ENCODE data around the gene PHF21B.

PHF21B gene

GRCh38 chr22:44847892-44848291 is 161.9 kb downstream of the PHF21B start:
- DNase-seq (ENCODE audit: low read depth, low spot score), result no peak
- H3K36me3 ChIP-seq (ENCODE audit: insufficient read depth, low read length), result no peaks in the 10 kb centered on the region
- H3K9me3 ChIP-seq (ENCODE audit: low read depth, low read length), result no peaks in the 10 kb centered on the region
- H3K4me3 ChIP-seq, result no peak overlapping the region
- no peak for TF ChIP-seq FOXP2 (optimal IDR thresholded peaks at IDR 0.05; ENCODE audit: control extremely low read depth, extremely low read length, insufficient read depth)
- H3K27ac ChIP-seq, result no peak overlapping the region
- H3K9ac ChIP-seq (ENCODE audit: insufficient read length), result no peak overlapping the region

GRCh38 chr22:44847380-44847779 is 162.4 kb downstream of the PHF21B start:
- Histone ChIP-seq H3K9me3 (ENCODE audit: low read depth, low read length) (no peaks in the 10 kb centered on the region), H3K9ac (ENCODE audit: insufficient read length) (no peak overlapping the region), H3K27ac (no peak overlapping the region), H3K4me3 (no peak overlapping the region), H3K36me3 (ENCODE audit: insufficient read depth, low read length) (no peaks in the 10 kb centered on the region)
- TF ChIP-seq FOXP2 (optimal IDR thresholded peaks at IDR 0.05; ENCODE audit: control extremely low read depth, extremely low read length, insufficient read depth) (no peak), POLR2AphosphoS5 (IDR thresholded peaks at IDR 0.05; ENCODE audit: borderline replicate concordance, low read depth, low read length) (no peak), EZH2 (IDR thresholded peaks at IDR 0.05) (no peak)
- DNase-seq (ENCODE audit: low read depth, low spot score), result no peak

DNA sequence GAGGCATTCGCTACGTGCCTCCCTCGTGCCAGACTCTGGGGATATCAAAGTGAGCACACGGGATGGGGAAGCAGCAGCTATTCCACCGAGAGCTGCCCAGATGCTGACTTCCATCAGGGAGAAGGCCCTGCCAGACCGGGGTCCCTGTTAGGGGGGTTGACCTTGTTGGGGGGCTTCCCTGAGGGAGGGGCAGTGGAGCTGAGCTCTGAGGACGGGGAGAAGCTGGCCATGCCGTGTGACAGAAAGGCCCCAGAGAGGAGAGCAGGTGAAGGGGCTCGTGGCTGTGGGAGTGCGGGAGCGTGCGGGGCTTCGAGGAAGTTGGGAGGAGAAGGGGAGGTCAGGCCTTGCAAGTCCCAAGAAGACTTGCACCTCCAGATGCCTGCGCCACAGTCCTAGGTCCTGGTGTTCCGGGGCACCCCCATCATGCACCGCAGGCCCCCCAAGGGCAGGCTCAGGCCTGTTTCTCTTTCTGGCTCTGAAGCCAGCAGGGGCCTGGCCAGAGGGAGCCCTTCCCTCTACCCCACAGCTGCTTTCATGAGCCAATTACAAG is 163.0 kb downstream of the PHF21B start:
- Histone ChIP-seq H3K9me3 (ENCODE audit: low read depth, low read length) (no peaks in the 10 kb centered on the region), H3K36me3 (ENCODE audit: insufficient read depth, low read length) (no peaks in the 10 kb centered on the region), H3K4me3 (no peak overlapping the region), H3K27ac (no peak overlapping the region), H3K9ac (ENCODE audit: insufficient read length) (no peak overlapping the region)
- TF ChIP-seq EZH2 (IDR thresholded peaks at IDR 0.05) (no peak), POLR2AphosphoS5 (IDR thresholded peaks at IDR 0.05; ENCODE audit: borderline replicate concordance, low read depth, low read length) (no peak), FOXP2 (optimal IDR thresholded peaks at IDR 0.05; ENCODE audit: control extremely low read depth, extremely low read length, insufficient read depth) (no peak)
- no peak for DNase-seq (ENCODE audit: low read depth, low spot score)

GRCh38 chr22:44845796-44846720 is 163.7 kb downstream of the PHF21B start:
- Histone ChIP-seq H3K27ac (no peak overlapping the region), H3K9me3 (ENCODE audit: low read depth, low read length) (no peaks in the 10 kb centered on the region), H3K4me3 (no peak overlapping the region), H3K36me3 (ENCODE audit: insufficient read depth, low read length) (no peaks in the 10 kb centered on the region), H3K9ac (ENCODE audit: insufficient read length) (no peak overlapping the region)
- no peak for DNase-seq (ENCODE audit: low read depth, low spot score)
- TF ChIP-seq EZH2 (IDR thresholded peaks at IDR 0.05) (no peak), POLR2AphosphoS5 (IDR thresholded peaks at IDR 0.05; ENCODE audit: borderline replicate concordance, low read depth, low read length) (no peak), FOXP2 (optimal IDR thresholded peaks at IDR 0.05; ENCODE audit: control extremely low read depth, extremely low read length, insufficient read depth) (no peak)

DNA sequence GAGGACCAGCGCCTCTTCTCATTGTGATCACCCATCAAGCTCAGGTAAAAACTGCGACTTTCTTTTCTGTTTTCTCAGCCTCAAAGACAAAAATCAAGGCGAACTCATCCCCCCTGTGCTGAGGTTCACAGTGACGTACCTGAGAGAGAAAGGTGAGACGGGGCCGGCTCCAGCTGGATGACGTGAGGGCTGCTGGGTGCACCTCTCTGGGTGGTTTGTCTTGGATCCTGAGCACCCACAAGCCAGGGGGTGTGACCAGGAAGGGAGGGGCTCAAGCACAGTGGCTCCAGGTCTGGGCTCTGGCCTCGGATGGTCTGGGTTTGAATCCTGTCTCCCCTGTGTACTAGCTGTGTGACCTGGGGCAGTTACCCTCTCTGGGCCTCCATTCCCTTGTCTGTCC is 164.6 kb downstream of the PHF21B start:
- Histone ChIP-seq H3K36me3 (ENCODE audit: insufficient read depth, low read length) (no peaks in the 10 kb centered on the region), H3K9ac (ENCODE audit: insufficient read length) (no peak overlapping the region), H3K9me3 (ENCODE audit: low read depth, low read length) (no peaks in the 10 kb centered on the region), H3K4me3 (no peak overlapping the region), H3K27ac (no peak overlapping the region)
- no peak for TF ChIP-seq FOXP2 (optimal IDR thresholded peaks at IDR 0.05; ENCODE audit: control extremely low read depth, extremely low read length, insufficient read depth)
- no peak for TF ChIP-seq POLR2AphosphoS5 (IDR thresholded peaks at IDR 0.05; ENCODE audit: borderline replicate concordance, low read depth, low read length)
- TF ChIP-seq EZH2 (IDR thresholded peaks at IDR 0.05), result no peak
- no peak for DNase-seq (ENCODE audit: low read depth, low spot score)

- H3K4me3 ChIP-seq, result no peak overlapping the region
- no peak overlapping the region for H3K27ac ChIP-seq
- no peaks in the 10 kb centered on the region for H3K9me3 ChIP-seq (ENCODE audit: low read depth, low read length)
- TF ChIP-seq FOXP2 (optimal IDR thresholded peaks at IDR 0.05; ENCODE audit: control extremely low read depth, extremely low read length, insufficient read depth) (no peak), EZH2 (IDR thresholded peaks at IDR 0.05) (no peak), POLR2AphosphoS5 (IDR thresholded peaks at IDR 0.05; ENCODE audit: borderline replicate concordance, low read depth, low read length) (no peak)
- no peaks in the 10 kb centered on the region for H3K36me3 ChIP-seq (ENCODE audit: insufficient read depth, low read length)
- no peak overlapping the region for H3K9ac ChIP-seq (ENCODE audit: insufficient read length)
- no peak for DNase-seq (ENCODE audit: low read depth, low spot score)
Measured at GRCh38 chr22:44842417-44842816, 167.4 kb downstream of the PHF21B start.

GRCh38 chr22:44840611-44841322 is 169.0 kb downstream of the PHF21B start:
- Histone ChIP-seq H3K9ac (ENCODE audit: insufficient read length) (no peak overlapping the region), H3K9me3 (ENCODE audit: low read depth, low read length) (no peaks in the 10 kb centered on the region), H3K27ac (no peak overlapping the region), H3K4me3 (no peak overlapping the region), H3K36me3 (ENCODE audit: insufficient read depth, low read length) (no peaks in the 10 kb centered on the region)
- TF ChIP-seq POLR2AphosphoS5 (IDR thresholded peaks at IDR 0.05; ENCODE audit: borderline replicate concordance, low read depth, low read length) (no peak), EZH2 (IDR thresholded peaks at IDR 0.05) (no peak), FOXP2 (optimal IDR thresholded peaks at IDR 0.05; ENCODE audit: control extremely low read depth, extremely low read length, insufficient read depth) (no peak)
- DNase-seq (ENCODE audit: low read depth, low spot score), result no peak

DNA sequence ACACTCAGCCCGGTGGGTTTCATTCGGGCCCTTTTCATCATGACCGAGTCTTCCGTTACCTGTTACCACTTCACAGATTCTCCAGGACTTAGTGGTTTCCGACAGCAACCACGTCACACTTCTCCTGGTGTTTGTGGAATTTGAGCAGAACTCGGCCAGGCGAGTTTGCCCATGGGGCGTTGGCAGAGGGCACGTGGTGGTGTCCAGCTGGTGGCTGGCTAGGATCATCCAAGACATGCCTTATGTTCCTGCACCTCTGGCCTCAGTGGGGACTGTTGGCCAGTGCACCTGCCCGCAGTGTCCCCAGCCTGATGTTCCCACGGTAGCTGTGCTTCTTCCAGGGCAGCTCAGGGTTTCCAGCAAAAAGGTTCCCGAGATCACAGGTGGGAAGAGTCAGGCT is 170.1 kb downstream of the PHF21B start:
- Histone ChIP-seq H3K27ac (no peak overlapping the region), H3K36me3 (ENCODE audit: insufficient read depth, low read length) (no peaks in the 10 kb centered on the region), H3K4me3 (no peak overlapping the region), H3K9me3 (ENCODE audit: low read depth, low read length) (no peaks in the 10 kb centered on the region), H3K9ac (ENCODE audit: insufficient read length) (no peak overlapping the region)
- TF ChIP-seq EZH2 (IDR thresholded peaks at IDR 0.05) (no peak), FOXP2 (optimal IDR thresholded peaks at IDR 0.05; ENCODE audit: control extremely low read depth, extremely low read length, insufficient read depth) (no peak), POLR2AphosphoS5 (IDR thresholded peaks at IDR 0.05; ENCODE audit: borderline replicate concordance, low read depth, low read length) (no peak)
- DNase-seq (ENCODE audit: low read depth, low spot score), result no peak
